ENCODE data around the gene HIVEP3. TPM values are rescaled to one million over a fixed set of nuclear protein-coding genes. Genes with fewer than 3 reads are reported as not detected.

Gene HIVEP3
- total RNA-seq, 1 experiment from 2014 or later = 1.4 TPM

GRCh38 chr1:41766546-41766945, 152.2 kb downstream of the HIVEP3 start:
- no peak overlapping the region for H2BK5ac ChIP-seq (ENCODE audit: insufficient read length, low read length)
- no peak overlapping the region for H4K5ac ChIP-seq (ENCODE audit: insufficient read length, low read depth, low read length)
- H2BK20ac ChIP-seq (ENCODE audit: low read depth, low read length, poor library complexity, severe bottlenecking) = no peak overlapping the region
- H3K23me2 ChIP-seq (ENCODE audit: insufficient read length, low read depth, low read length, poor library complexity, severe bottlenecking) = no peaks in the 10 kb centered on the region
- no peaks in the 10 kb centered on the region for H4K20me1 ChIP-seq (ENCODE audit: control insufficient read depth, insufficient read depth, insufficient read length)
- H2AK5ac ChIP-seq (ENCODE audit: insufficient read length, low read length) = no peak overlapping the region
- H2BK120ac ChIP-seq (ENCODE audit: low read depth, low read length, poor library complexity, severe bottlenecking) = no peak overlapping the region
- Mint-ChIP-seq H3K4me1 (peaks cover 0 to 5% of the 10 kb centered on the region in 2 experiments; a peak in 3 of 4 replicates), H3K9me3 (peaks cover 5 to 6% of the 10 kb centered on the region in 2 experiments; a peak in 3 of 5 replicates), H3K36me3 (ENCODE audit: insufficient read depth in 1 of 3, low read depth in 3 of 3) (peaks cover 0 to 1% (median 0%) of the 10 kb centered on the region in 3 experiments; a peak in 1 of 7 replicates), H3K27me3 (ENCODE audit: low read depth) (peaks cover 5% of the 10 kb centered on the region), H3K27ac (no peak overlapping the region), H3K4me3 (no peak overlapping the region)
- no peak overlapping the region for H4K8ac ChIP-seq (replicated peaks; ENCODE audit: insufficient read length, low read depth, low read length)
- no peak overlapping the region for H3K9ac ChIP-seq (ENCODE audit: extremely low read depth, insufficient read length, low read length)
- no peak overlapping the region for H2BK12ac ChIP-seq (ENCODE audit: insufficient read length, low read depth, low read length)
- H3K79me2 ChIP-seq (ENCODE audit: insufficient read depth, low read length) = no peaks in the 10 kb centered on the region
- H3K4me2 ChIP-seq (ENCODE audit: insufficient read depth, insufficient read length, low read length) = no peak overlapping the region
- H3K4me1 ChIP-seq (ENCODE audit: insufficient read depth, low read length) = no peaks in the 10 kb centered on the region
- no peak overlapping the region for H3K56ac ChIP-seq (ENCODE audit: insufficient read length, low read depth, low read length)
- H3K27ac ChIP-seq (ENCODE audit: insufficient read length, low read depth, low read length) = no peak overlapping the region
- H3K27me3 ChIP-seq (ENCODE audit: insufficient read depth, low read length) = no peaks in the 10 kb centered on the region
- no CpG with 5 or more reads among the region's 2 CpGs for WGBS (ENCODE audit: extremely low coverage, insufficient read length, low lambda C conversion rate)
- no peak overlapping the region for H3K18ac ChIP-seq (ENCODE audit: insufficient read length, low read depth, low read length)
- H3K14ac ChIP-seq (ENCODE audit: insufficient read depth, low read length) = no peak overlapping the region
- peaks cover 3% of the 10 kb centered on the region for H3K9me3 ChIP-seq (ENCODE audit: control insufficient read depth, low read depth, low read length)
- no peak overlapping the region for H3T11ph ChIP-seq (ENCODE audit: low read length)
- no peak overlapping the region for H3K4ac ChIP-seq (ENCODE audit: low read depth, low read length)
- TF ChIP-seq, protein P1, sequence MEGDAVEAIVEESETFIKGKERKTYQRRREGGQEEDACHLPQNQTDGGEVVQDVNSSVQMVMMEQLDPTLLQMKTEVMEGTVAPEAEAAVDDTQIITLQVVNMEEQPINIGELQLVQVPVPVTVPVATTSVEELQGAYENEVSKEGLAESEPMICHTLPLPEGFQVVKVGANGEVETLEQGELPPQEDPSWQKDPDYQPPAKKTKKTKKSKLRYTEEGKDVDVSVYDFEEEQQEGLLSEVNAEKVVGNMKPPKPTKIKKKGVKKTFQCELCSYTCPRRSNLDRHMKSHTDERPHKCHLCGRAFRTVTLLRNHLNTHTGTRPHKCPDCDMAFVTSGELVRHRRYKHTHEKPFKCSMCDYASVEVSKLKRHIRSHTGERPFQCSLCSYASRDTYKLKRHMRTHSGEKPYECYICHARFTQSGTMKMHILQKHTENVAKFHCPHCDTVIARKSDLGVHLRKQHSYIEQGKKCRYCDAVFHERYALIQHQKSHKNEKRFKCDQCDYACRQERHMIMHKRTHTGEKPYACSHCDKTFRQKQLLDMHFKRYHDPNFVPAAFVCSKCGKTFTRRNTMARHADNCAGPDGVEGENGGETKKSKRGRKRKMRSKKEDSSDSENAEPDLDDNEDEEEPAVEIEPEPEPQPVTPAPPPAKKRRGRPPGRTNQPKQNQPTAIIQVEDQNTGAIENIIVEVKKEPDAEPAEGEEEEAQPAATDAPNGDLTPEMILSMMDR (conservative IDR thresholded peaks at IDR 0.05) = no peak
- DNase-seq = no peak
- no peak overlapping the region for H4K91ac ChIP-seq (ENCODE audit: insufficient read length, low read depth, low read length)
- H3K79me1 ChIP-seq (ENCODE audit: insufficient read depth, low read depth, low read length, poor library complexity, severe bottlenecking) = no peaks in the 10 kb centered on the region
- no peak overlapping the region for H2BK15ac ChIP-seq (ENCODE audit: low read depth, low read length)
- no peak overlapping the region for H3K23ac ChIP-seq (ENCODE audit: insufficient read length, low read depth, low read length)
- no peak overlapping the region for H2AFZ ChIP-seq (ENCODE audit: low read length)

All from H9 (cell line).